DOHH2 (cell line): Measurements from ENCODE around the gene MCCC1.

Source experiments
- CTCF ChIP-seq: fragments of 200-600 bp; sonication (generic); IDR thresholded peaks from one replicate; pipeline ENCODE4 v1.5.1; 2014; ENCODE audit warnings: antibody characterized with exemption, mild to moderate bottlenecking, low read depth, low read length; ENCODE audit not compliant: poor library complexity, severe bottlenecking
- EZH2phosphoT487 ChIP-seq: fragments of 200-600 bp; sonication (generic); IDR thresholded peaks from 2 replicates; pipeline ENCODE4 v1.6.1; 2017; ENCODE audit warnings: borderline replicate concordance, mild to moderate bottlenecking, antibody characterized with exemption, low read length, moderate library complexity, mixed read lengths

GRCh38 chr3:182965861-182966366 is 133.4 kb downstream of the MCCC1 start:
- TF ChIP-seq CTCF: no peak
- no peak for TF ChIP-seq EZH2phosphoT487
